Naive thymus-derived CD4-positive, alpha-beta T cell (primary cell): Measurements from ENCODE around the gene ACSM2A. TPM values are rescaled to one million over a fixed set of nuclear protein-coding genes. Genes with fewer than 3 reads are reported as not detected.
"Not testable (repeated sequence)": the region's sequence is repeated elsewhere in the genome, so short reads cannot be mapped to it uniquely, and the experiment has no call there.

Experiments used
- ATAC-seq: fragments of 150-1000 bp; cut with Tn5 transposase; 2 replicates; pipeline ENCODE4 v1.10.0; 2021; ENCODE audit warnings: mild to moderate bottlenecking, moderate library complexity
- CTCF ChIA-PET: fragments of 350-600 bp; sonication (Branson Sonifier 250); formaldehyde crosslinking; loops from one replicate; lab custom pipeline; 2021; ENCODE audit warnings: antibody characterized with exemption; lab: Charles Lee
- POLR2A ChIA-PET: fragments of 350-600 bp; sonication (Branson Sonifier 250); formaldehyde crosslinking; loops from one replicate; lab custom pipeline; 2021; ENCODE audit warnings: antibody characterized with exemption, inconsistent platforms; lab: Charles Lee
- DNase-seq, 9 donors: peaks; one replicate each; pipeline versions ENCODE4 v3.0.0 to v3.0.0-alpha.2; 2020 to 2022; ENCODE audit warnings: mixed read lengths in 1 of 9
- H3K27ac ChIP-seq: one replicate; pipeline ENCODE4 v1.7.0; 2013; ENCODE audit warnings: mild to moderate bottlenecking, low read depth, low read length, moderate library complexity
- H3K27me3 ChIP-seq, 2 donors: one replicate each; pipeline ENCODE4 v1.7.0; 2013; ENCODE audit warnings: low read length in 2 of 2, mild to moderate bottlenecking in 2 of 2, moderate library complexity in 2 of 2; ENCODE audit not compliant: control insufficient read depth in 2 of 2, insufficient read depth in 2 of 2
- H3K36me3 ChIP-seq, 3 experiments: 1 replicate in 2 of 3; 2 replicates in 1 of 3; pipeline ENCODE4 v1.7.0; 2013; ENCODE audit warnings: low read length in 3 of 3, mild to moderate bottlenecking in 3 of 3, moderate library complexity in 1 of 3; ENCODE audit not compliant: insufficient read depth in 3 of 3, control insufficient read depth in 2 of 3
- H3K4me1 ChIP-seq, 2 donors: one replicate each; pipeline ENCODE4 v1.7.0; 2013; ENCODE audit warnings: low read length in 2 of 2, mild to moderate bottlenecking in 2 of 2, moderate library complexity in 1 of 2; ENCODE audit not compliant: control insufficient read depth in 2 of 2, insufficient read depth in 2 of 2
- H3K4me3 ChIP-seq: 2 replicates; pipeline ENCODE4 v1.7.0; 2013; ENCODE audit warnings: mild to moderate bottlenecking, low read length
- H3K9me3 ChIP-seq, 3 experiments: 1 replicate in 2 of 3; 2 replicates in 1 of 3; pipeline ENCODE4 v1.7.0; 2013; ENCODE audit warnings: low read length in 3 of 3; ENCODE audit not compliant: control insufficient read depth in 2 of 3
- H3K27ac Mint-ChIP-seq, 9 donors: one replicate each; pipeline ENCODE4 v1.8.0; 2020 to 2022; ENCODE audit warnings: mixed read lengths in 9 of 9, mild to moderate bottlenecking in 8 of 9, moderate library complexity in 5 of 9, inconsistent platforms in 2 of 9
- H3K27me3 Mint-ChIP-seq, 5 donors: one replicate each; pipeline ENCODE4 v1.8.0; 2021 to 2022; ENCODE audit warnings: mixed read lengths in 5 of 5, mild to moderate bottlenecking in 1 of 5
- H3K36me3 Mint-ChIP-seq, 5 donors: one replicate each; pipeline ENCODE4 v1.8.0; 2020 to 2022; ENCODE audit warnings: mixed read lengths in 5 of 5, mild to moderate bottlenecking in 3 of 5, inconsistent platforms in 1 of 5
- H3K4me1 Mint-ChIP-seq, 7 donors: one replicate each; pipeline ENCODE4 v1.8.0; 2020 to 2022; ENCODE audit warnings: mixed read lengths in 7 of 7, mild to moderate bottlenecking in 3 of 7, inconsistent platforms in 1 of 7
- H3K4me3 Mint-ChIP-seq, 10 donors: one replicate each; pipeline ENCODE4 v1.8.0; 2020 to 2022; ENCODE audit warnings: mild to moderate bottlenecking in 10 of 10, mixed read lengths in 10 of 10, moderate library complexity in 6 of 10, inconsistent platforms in 2 of 10
- H3K9me3 Mint-ChIP-seq, 11 donors: one replicate each; pipeline ENCODE4 v1.8.0; 2020 to 2022; ENCODE audit warnings: mixed read lengths in 11 of 11, mild to moderate bottlenecking in 4 of 11, inconsistent platforms in 1 of 11, moderate library complexity in 1 of 11
- intact Hi-C, 2 donors: fragments of 100-400 bp; cut with micrococcal nuclease; formaldehyde crosslinking; loops; one replicate each; pipeline ENCODE4 v1.15.1; 2023
- polyA plus RNA-seq, 2 donors: library from polyadenylated mRNA; unstranded; fragments of 300-500 nt; fragmentation: Illumina TruSeq; gene quantifications; one replicate each; pipeline ENCODE4 v1.2.3, GENCODE V29; 2021
- total RNA-seq, 6 experiments: library from RNA in 5 of 6; stranded (reverse) in 5 of 6; gene quantifications; 1 replicate in 5 of 6; 2 replicates in 1 of 6; pipeline ENCODE4 v1.2.3 and lab custom pipeline; 2021 to 2026

Gene ACSM2A
- total and polyA plus RNA-seq, 7 experiments from 2014 or later: not detected

- H3K4me1 ChIP-seq, DNase-seq, H3K27me3 Mint-ChIP-seq, H3K9me3 Mint-ChIP-seq, POLR2A ChIA-PET, H3K9me3 ChIP-seq, H3K4me3 ChIP-seq, H3K36me3 ChIP-seq, CTCF ChIA-PET, ATAC-seq, H3K27me3 ChIP-seq, H3K27ac Mint-ChIP-seq, intact Hi-C loops, H3K4me1 Mint-ChIP-seq, H3K36me3 Mint-ChIP-seq, H3K27ac ChIP-seq, H3K4me3 Mint-ChIP-seq: not testable (repeated sequence)
These were observed 4.5 kb upstream of the ACSM2A start for GRCh38 chr16:20446652-20447393.

GRCh38 chr16:20453633-20454032 lies 2.3 kb downstream of the ACSM2A start:
- H3K36me3 ChIP-seq, DNase-seq, H3K27me3 Mint-ChIP-seq, H3K27ac Mint-ChIP-seq, H3K4me1 ChIP-seq, H3K27ac ChIP-seq, H3K9me3 Mint-ChIP-seq, intact Hi-C loops, H3K27me3 ChIP-seq, H3K36me3 Mint-ChIP-seq, H3K4me1 Mint-ChIP-seq, H3K9me3 ChIP-seq, ATAC-seq, CTCF ChIA-PET, H3K4me3 ChIP-seq, POLR2A ChIA-PET, H3K4me3 Mint-ChIP-seq: not testable (repeated sequence)

GRCh38 chr16:20459227-20459626 lies 7.9 kb downstream of the ACSM2A start:
- CTCF ChIA-PET, intact Hi-C loops, H3K9me3 ChIP-seq, H3K36me3 Mint-ChIP-seq, ATAC-seq, DNase-seq, H3K36me3 ChIP-seq, H3K27ac ChIP-seq, H3K27ac Mint-ChIP-seq, H3K4me3 Mint-ChIP-seq, H3K27me3 Mint-ChIP-seq, POLR2A ChIA-PET, H3K4me1 ChIP-seq, H3K4me3 ChIP-seq, H3K9me3 Mint-ChIP-seq, H3K27me3 ChIP-seq, H3K4me1 Mint-ChIP-seq: not testable (repeated sequence)

- H3K4me1 ChIP-seq, H3K36me3 ChIP-seq, H3K4me3 Mint-ChIP-seq, ATAC-seq, H3K9me3 ChIP-seq, H3K4me1 Mint-ChIP-seq, POLR2A ChIA-PET, H3K27ac Mint-ChIP-seq, H3K4me3 ChIP-seq, H3K27me3 Mint-ChIP-seq, H3K36me3 Mint-ChIP-seq, H3K27ac ChIP-seq, H3K9me3 Mint-ChIP-seq, H3K27me3 ChIP-seq, intact Hi-C loops, DNase-seq, CTCF ChIA-PET: not testable (repeated sequence)
These were observed 9.0 kb downstream of the ACSM2A start for GRCh38 chr16:20460313-20460712.

GRCh38 chr16:20468954-20469353 lies 17.6 kb downstream of the ACSM2A start:
- H3K27ac ChIP-seq, H3K4me3 Mint-ChIP-seq, H3K27ac Mint-ChIP-seq, H3K9me3 ChIP-seq, POLR2A ChIA-PET, H3K4me1 ChIP-seq, DNase-seq, H3K4me3 ChIP-seq, H3K27me3 ChIP-seq, H3K4me1 Mint-ChIP-seq, H3K36me3 ChIP-seq, intact Hi-C loops, CTCF ChIA-PET, H3K36me3 Mint-ChIP-seq, ATAC-seq: not testable (repeated sequence)
- Mint-ChIP-seq H3K9me3 (peaks cover 1 to 26% (median 6%) of the 10 kb centered on the region in 11 donors), H3K27me3 (peaks cover 0 to 13% (median 6%) of the 10 kb centered on the region in 5 donors)

GRCh38 chr16:20469930-20470329 lies 18.6 kb downstream of the ACSM2A start:
- H3K4me1 Mint-ChIP-seq, ATAC-seq, H3K9me3 ChIP-seq, H3K36me3 Mint-ChIP-seq, intact Hi-C loops, H3K4me1 ChIP-seq, CTCF ChIA-PET, POLR2A ChIA-PET, H3K4me3 ChIP-seq, H3K27me3 ChIP-seq, H3K27ac ChIP-seq, DNase-seq, H3K27ac Mint-ChIP-seq, H3K4me3 Mint-ChIP-seq, H3K36me3 ChIP-seq: not testable (repeated sequence)
- Mint-ChIP-seq H3K27me3 (peaks cover 0 to 20% (median 13%) of the 10 kb centered on the region in 5 donors), H3K9me3 (peaks cover 2 to 29% (median 6%) of the 10 kb centered on the region in 11 donors)

- H3K36me3 ChIP-seq, CTCF ChIA-PET, intact Hi-C loops, H3K27me3 ChIP-seq, H3K4me1 ChIP-seq, H3K4me1 Mint-ChIP-seq, H3K4me3 Mint-ChIP-seq, H3K4me3 ChIP-seq, H3K9me3 ChIP-seq, H3K27ac Mint-ChIP-seq, DNase-seq, H3K36me3 Mint-ChIP-seq, POLR2A ChIA-PET, H3K27ac ChIP-seq, ATAC-seq: not testable (repeated sequence)
- peaks cover 2 to 29% (median 6%) of the 10 kb centered on the region in 11 donors for H3K9me3 Mint-ChIP-seq
- peaks cover 0 to 20% (median 13%) of the 10 kb centered on the region in 5 donors for H3K27me3 Mint-ChIP-seq
These were observed 19.4 kb downstream of the ACSM2A start for GRCh38 chr16:20470732-20471131.
